GM12878 (cell line): ENCODE results near the gene APCDD1L. TPM values are rescaled to one million over a fixed set of nuclear protein-coding genes. Genes with fewer than 3 reads are reported as not detected.

Experiments used
- ATAC-seq: fragments of 200-7000 bp; cut with Tn5 transposase; 3 replicates; pipeline ENCODE4 v1.9.1; 2020; ENCODE audit warnings: mild to moderate bottlenecking, moderate library complexity
- BruUV-seq: library from RNA; stranded (reverse); fragments of 400-500 nt; replicated peaks from 2 replicates; lab custom pipeline; 2021; lab: Mats Ljungman, UMichigan
- CTCF ChIA-PET: fragments of 300-600 bp; sonication (Branson Sonifier 250); formaldehyde crosslinking; extraction: SDS; loops from one replicate; lab custom pipeline; 2021; ENCODE audit warnings: inconsistent platforms; lab: Yijun Ruan, JAX
- POLR2A ChIA-PET: fragments of 350-600 bp; formaldehyde crosslinking; extraction: SDS; loops from one replicate; lab custom pipeline; 2021; ENCODE audit warnings: inconsistent platforms; lab: Charles Lee
- RAD21 ChIA-PET: fragments of 300-600 bp; sonication (Branson Sonifier 250); formaldehyde crosslinking; loops from one replicate; lab custom pipeline; 2023; ENCODE audit warnings: antibody characterized with exemption; ENCODE audit not compliant: unreplicated experiment; lab: Charles Lee
- SMC1A ChIA-PET: fragments of 300-600 bp; sonication (Branson Sonifier 250); formaldehyde crosslinking; loops from one replicate; lab custom pipeline; 2023; ENCODE audit not compliant: unreplicated experiment, uncharacterized antibody; lab: Charles Lee
- DNase-seq: peaks from one replicate; pipeline ENCODE4 v3.0.0-alpha.2; 2011; ENCODE audit warnings: low read depth, low spot score
- FAIRE-seq: peaks from 3 replicates; lab custom pipeline; 2011; peaks lifted over from hg19 to GRCh38; lab: Jason Lieb, UNC
- H2AFZ ChIP-seq: 2 replicates; pipeline ENCODE4 v1.6.0; 2011; ENCODE audit warnings: low read depth, low read length, control low read depth; ENCODE audit not compliant: control insufficient read depth
- H3K27ac ChIP-seq: 2 replicates; pipeline ENCODE4 v1.5.1; 2011; ENCODE audit warnings: control low read depth; ENCODE audit not compliant: control insufficient read depth, insufficient read depth
- H3K27me3 ChIP-seq, 2 experiments: replicated peaks in 1 of 2; 2 replicates each; pipeline versions ENCODE4 v1.6.0 to v1.6.1; 2011; ENCODE audit warnings: low read length in 1 of 2; ENCODE audit not compliant: control insufficient read depth in 2 of 2, insufficient read depth in 2 of 2
- H3K36me3 ChIP-seq, 2 experiments: 2 replicates each; pipeline ENCODE4 v1.5.1; 2011; ENCODE audit warnings: low read length in 1 of 2; ENCODE audit not compliant: control insufficient read depth in 2 of 2, insufficient read depth in 2 of 2
- H3K4me1 ChIP-seq: 2 replicates; pipeline ENCODE4 v1.6.1; 2011; ENCODE audit warnings: mild to moderate bottlenecking, low read length, moderate library complexity, mixed read lengths; ENCODE audit not compliant: control insufficient read depth, insufficient read depth
- H3K4me2 ChIP-seq: 2 replicates; pipeline ENCODE4 v1.6.0; 2011; ENCODE audit warnings: control low read depth; ENCODE audit not compliant: control insufficient read depth, insufficient read depth
- H3K4me3 ChIP-seq: fragments of 200-600 bp; sonication (generic); 2 replicates; pipeline ENCODE4 v1.5.1; 2016
- H3K79me2 ChIP-seq: 2 replicates; pipeline ENCODE4 v1.6.0; 2011; ENCODE audit warnings: low read length; ENCODE audit not compliant: control insufficient read depth, insufficient read depth
- H3K9ac ChIP-seq: 2 replicates; pipeline ENCODE4 v1.8.0; 2011; ENCODE audit warnings: low read length, control low read depth, mixed read lengths; ENCODE audit not compliant: control insufficient read depth, insufficient read depth
- H3K9me3 ChIP-seq: replicated peaks from 3 replicates; pipeline ENCODE4 v1.5.1; 2011; ENCODE audit warnings: mild to moderate bottlenecking, low read length; ENCODE audit not compliant: control insufficient read depth, insufficient read depth
- H4K20me1 ChIP-seq: 2 replicates; pipeline ENCODE4 v1.6.0; 2011; ENCODE audit not compliant: control insufficient read depth, insufficient read depth
- CREB1 ChIP-seq: IDR thresholded peaks from 2 replicates; pipeline ENCODE4 v1.6.1; 2012; ENCODE audit warnings: low read depth, mild to moderate bottlenecking, inconsistent platforms
- MYB ChIP-seq: fragments of 150-350 bp; IDR thresholded peaks from 2 replicates; pipeline ENCODE4 v1.6.1; 2014; ENCODE audit warnings: mild to moderate bottlenecking, low read depth, low read length, borderline replicate concordance
- RCOR1 ChIP-seq: conservative IDR thresholded peaks from 2 replicates; pipeline ENCODE4 v1.6.1; 2012; ENCODE audit warnings: low read depth, low read length, improper control_type of control experiment
- TAF1 ChIP-seq: IDR thresholded peaks from 2 replicates; pipeline ENCODE4 v1.6.1; 2011; ENCODE audit warnings: mild to moderate bottlenecking, low read depth, low read length, borderline replicate concordance
- TCF7 ChIP-seq: IDR thresholded peaks from 2 replicates; pipeline ENCODE4 v1.6.1; 2014; ENCODE audit warnings: antibody characterized with exemption, borderline replicate concordance
- YBX1 ChIP-seq: fragments of 450-650 bp; IDR thresholded peaks from 2 replicates; pipeline ENCODE4 v1.6.1; 2016; ENCODE audit warnings: antibody characterized with exemption
- WGBS: methylation state at CpG from one replicate; pipeline ENCODE4 v1.1.6; 2016; ENCODE audit warnings: low lambda C conversion rate; ENCODE audit not compliant: insufficient replicate concordance, insufficient coverage; ENCODE audit errors: missing lambda C conversion rate; 5-methylcytosine and 5-hydroxymethylcytosine counted together
- in situ Hi-C: fragments of 300-500 bp; cut with MboI; formaldehyde crosslinking; loops from 9 replicates; pipeline ENCODE4 v1.14.3; 2018; ENCODE audit warnings: mixed read lengths
- intact Hi-C: fragments of 100-400 bp; cut with micrococcal nuclease; formaldehyde crosslinking; loops from one replicate; pipeline ENCODE4 v1.14.2; 2022; ENCODE audit not compliant: unreplicated experiment
- polyA plus RNA-seq, 11 experiments: library from polyadenylated mRNA; depleted of rRNA in 4 of 11; unstranded in 6 of 11; stranded (reverse) in 5 of 11; fragments of >200 nt; fragmentation: Nextera tagmentation in 4 of 11; fragmentation: Illumina TruSeq in 1 of 11; extraction: Ambion mirVana in 4 of 11; extraction: Trizol in 1 of 11; gene quantifications; 1 replicate in 1 of 11; 2 replicates in 10 of 11; pipeline versions ENCODE4 v1.2.1 to v1.2.3, GENCODE V29; 2011 to 2016; ENCODE audit warnings: inconsistent platforms in 2 of 11, missing spikeins in 2 of 11, low read depth in 1 of 11
- total RNA-seq, 4 experiments: library from RNA; depleted of rRNA in 3 of 4; stranded (reverse); fragments of >200 nt in 3 of 4; fragmentation: Illumina TruSeq in 1 of 4; extraction: Trizol in 1 of 4; gene quantifications; 2 replicates each; pipeline versions ENCODE4 v1.2.1 to v1.2.3, GENCODE V29; 2013 to 2021
- TF ChIP-seq, protein P1 (sequence below): fragments of 450-650 bp; IDR thresholded peaks from 2 replicates; pipeline ENCODE4 v1.6.1; 2014; ENCODE audit warnings: mild to moderate bottlenecking

APCDD1L gene
- total and polyA plus RNA-seq, 10 of the 15 experiments (the other 5 are each of a cell fraction or from before 2014, with no cell fraction given): 0.14 to 0.50 TPM; not detected in 8

DNA sequence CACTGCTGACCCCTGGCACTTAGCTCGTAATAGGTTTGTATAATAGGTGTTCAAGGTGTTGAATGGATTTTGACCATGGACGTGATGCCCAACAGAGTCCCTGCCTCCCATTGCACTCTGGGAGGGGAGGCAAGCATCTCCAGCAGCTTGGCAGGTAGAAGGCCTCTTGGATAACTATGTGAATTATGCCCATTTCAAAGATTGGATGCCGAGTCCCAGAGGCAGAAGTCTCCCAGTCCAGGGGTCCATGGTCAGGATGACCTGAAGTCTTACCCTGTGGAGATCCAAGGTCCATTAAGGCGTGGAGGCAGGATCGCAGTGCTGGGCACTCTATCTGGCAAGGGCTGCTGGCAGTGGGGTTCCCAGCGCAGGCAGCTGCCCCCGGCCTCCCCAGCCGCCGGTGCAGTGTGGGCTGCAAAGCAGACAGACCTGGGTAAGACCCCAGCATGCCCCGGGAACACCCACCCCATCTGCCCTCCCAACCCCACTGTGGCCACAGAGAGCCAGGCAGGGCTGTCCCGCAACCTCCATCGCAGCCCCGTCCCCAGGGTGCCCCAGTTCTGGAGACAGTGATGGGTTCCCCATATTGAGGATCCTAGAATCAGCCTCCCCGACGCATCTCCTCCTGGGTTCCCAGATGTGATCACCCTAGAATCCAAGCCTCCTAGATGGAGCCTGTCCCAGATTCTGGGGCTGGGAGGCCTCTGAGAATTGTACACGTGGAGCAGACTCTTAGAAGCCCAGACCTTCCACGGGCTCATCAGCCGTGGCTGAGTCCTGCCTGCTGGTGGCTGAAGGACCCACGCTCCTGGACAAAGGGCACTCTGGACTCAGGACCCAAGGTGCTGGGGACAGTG lies 44.6 kb downstream of the APCDD1L start:
- Histone ChIP-seq H3K27me3 (no peaks in the 10 kb centered on the region), H3K9me3 (no peaks in the 10 kb centered on the region), H3K36me3 (no peaks in the 10 kb centered on the region), H2AFZ (no peak overlapping the region), H3K4me2 (no peak overlapping the region), H3K27ac (no peak overlapping the region), H3K79me2 (no peaks in the 10 kb centered on the region), H3K4me1 (no peaks in the 10 kb centered on the region), H3K9ac (no peak overlapping the region), H4K20me1 (no peaks in the 10 kb centered on the region), H3K4me3 (no peak overlapping the region)
- FAIRE-seq (no peak), ATAC-seq (no peak), DNase-seq (no peak)
- ChIA-PET POLR2A (no interaction called here), CTCF (no interaction called here), SMC1A (no interaction called here), RAD21 (no interaction called here)
- TF ChIP-seq MYB: no peak
- no peak for TF ChIP-seq CREB1
- TF ChIP-seq YBX1: no peak
- no peak for TF ChIP-seq TAF1
- TF ChIP-seq TCF7: no peak
- TF ChIP-seq, protein P1, sequence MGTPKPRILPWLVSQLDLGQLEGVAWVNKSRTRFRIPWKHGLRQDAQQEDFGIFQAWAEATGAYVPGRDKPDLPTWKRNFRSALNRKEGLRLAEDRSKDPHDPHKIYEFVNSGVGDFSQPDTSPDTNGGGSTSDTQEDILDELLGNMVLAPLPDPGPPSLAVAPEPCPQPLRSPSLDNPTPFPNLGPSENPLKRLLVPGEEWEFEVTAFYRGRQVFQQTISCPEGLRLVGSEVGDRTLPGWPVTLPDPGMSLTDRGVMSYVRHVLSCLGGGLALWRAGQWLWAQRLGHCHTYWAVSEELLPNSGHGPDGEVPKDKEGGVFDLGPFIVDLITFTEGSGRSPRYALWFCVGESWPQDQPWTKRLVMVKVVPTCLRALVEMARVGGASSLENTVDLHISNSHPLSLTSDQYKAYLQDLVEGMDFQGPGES: no peak
- no peak for TF ChIP-seq RCOR1
- in situ Hi-C loops (loop anchor here (5.0 to 25.0 kb wide), 3 partner anchors 48 to 167 kb away; no protein-coding TSS in a partner anchor), intact Hi-C loops (no loop called here)
- WGBS: 71% methylated on average over 19 of the region's 19 CpGs
- no TSS peak for BruUV-seq
